Fibroblast of pulmonary artery (primary cell): ENCODE results near the gene HTR3E.

ENCODE experiments used
- DNase-seq: peaks from one replicate; pipeline ENCODE4 v3.0.0-alpha.2; 2010; ENCODE audit warnings: low read depth
- H3K4me3 ChIP-seq: replicated peaks from 2 replicates; pipeline ENCODE4 v1.5.1; 2011; ENCODE audit warnings: low read depth, mild to moderate bottlenecking, control low read depth, low read length, moderate library complexity
- CTCF ChIP-seq: IDR thresholded peaks from 2 replicates; pipeline ENCODE4 v1.5.1; 2011; ENCODE audit warnings: mild to moderate bottlenecking, control low read depth, low read length, inconsistent platforms; ENCODE audit errors: missing control alignments

HTR3E gene

GRCh38 chr3:184096811-184097383 is at the start of gene HTR3E:
HTR3E (plus strand) TSS chr3:184097064; CDS start chr3:184097530, 466 bp downstream.
- no peak for DNase-seq
- no peak within 1 kb of the TSS for H3K4me3 ChIP-seq
- no peak for TF ChIP-seq CTCF

GRCh38 chr3:184050217-184050847 is 46.5 kb upstream of the HTR3E start:
- TF ChIP-seq CTCF = no peak
- no peak overlapping the region for H3K4me3 ChIP-seq
- DNase-seq = no peak

GRCh38 chr3:184052767-184053166 is 44.1 kb upstream of the HTR3E start, which contains the start of gene HTR3C:
HTR3C (plus strand) TSS chr3:184053047; CDS start chr3:184053081, 34 bp downstream.
- no peak for DNase-seq
- no peak within 1 kb of the TSS for H3K4me3 ChIP-seq
- no peak for TF ChIP-seq CTCF

GRCh38 chr3:184058029-184058428 is 38.8 kb upstream of the HTR3E start:
- H3K4me3 ChIP-seq = no peak overlapping the region
- peak; percentile 18 for DNase-seq
- TF ChIP-seq CTCF = no peak

GRCh38 chr3:184059424-184059823 is 37.4 kb upstream of the HTR3E start:
- no peak overlapping the region for H3K4me3 ChIP-seq
- no peak for DNase-seq
- no peak for TF ChIP-seq CTCF

GRCh38 chr3:184062637-184063036 is 34.2 kb upstream of the HTR3E start:
- no peak for TF ChIP-seq CTCF
- H3K4me3 ChIP-seq = no peak overlapping the region
- no peak for DNase-seq

- no peak overlapping the region for H3K4me3 ChIP-seq
- no peak for TF ChIP-seq CTCF
- DNase-seq = no peak
These were observed 30.7 kb upstream of the HTR3E start for GRCh38 chr3:184066211-184066610.
